BJ (cell line): Measurements from ENCODE around the gene VPREB1. TPM values are rescaled to one million over a fixed set of nuclear protein-coding genes. Genes with fewer than 3 reads are reported as not detected.

Source experiments
- CTCF ChIA-PET: fragments of 350-600 bp; formaldehyde crosslinking; extraction: SDS; loops from one replicate; lab custom pipeline; 2021; ENCODE audit warnings: antibody characterized with exemption, inconsistent platforms; lab: Yijun Ruan, JAX
- POLR2A ChIA-PET: fragments of 300-600 bp; sonication (Branson Sonifier 250); formaldehyde crosslinking; extraction: SDS; loops from one replicate; lab custom pipeline; 2021; ENCODE audit warnings: antibody characterized with exemption; lab: Charles Lee
- DNase-seq: peaks from one replicate; pipeline ENCODE4 v3.0.0-alpha.2; 2011; ENCODE audit warnings: low read depth
- H3K27me3 ChIP-seq: 2 replicates; pipeline ENCODE4 v1.6.0; 2011; ENCODE audit warnings: low read length; ENCODE audit not compliant: control insufficient read depth, insufficient read depth
- H3K36me3 ChIP-seq: 2 replicates; pipeline ENCODE4 v1.5.1; 2011; ENCODE audit warnings: low read length; ENCODE audit not compliant: control insufficient read depth, insufficient read depth
- H3K4me3 ChIP-seq: 2 replicates; pipeline ENCODE4 v1.5.1; 2011; ENCODE audit warnings: low read depth, mild to moderate bottlenecking, control low read depth, low read length
- CTCF ChIP-seq: IDR thresholded peaks from 2 replicates; pipeline ENCODE4 v1.5.1; 2011; ENCODE audit warnings: low read depth, mild to moderate bottlenecking, control low read depth, inconsistent platforms, low read length, moderate library complexity; ENCODE audit not compliant: insufficient read depth
- polyA minus RNA-seq: library from RNA; depleted of rRNA, polyadenylated mRNA; stranded (reverse); fragments of >200 nt; gene quantifications from 2 replicates; pipeline ENCODE4 v1.2.3, GENCODE V29; 2011; rRNA and poly(A)+ RNA removed
- polyA plus RNA-seq: library from polyadenylated mRNA; depleted of rRNA; stranded (reverse); fragments of >200 nt; gene quantifications from 2 replicates; pipeline ENCODE4 v1.2.3, GENCODE V29; 2011; rRNA removed

Gene VPREB1, protein sequence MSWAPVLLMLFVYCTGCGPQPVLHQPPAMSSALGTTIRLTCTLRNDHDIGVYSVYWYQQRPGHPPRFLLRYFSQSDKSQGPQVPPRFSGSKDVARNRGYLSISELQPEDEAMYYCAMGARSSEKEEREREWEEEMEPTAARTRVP
- polyA plus RNA-seq (not detected in 2 replicates), polyA minus RNA-seq (not detected in 2 replicates)

GRCh38 chr22:22244316-22245250 lies at the start of gene VPREB1:
Gene VPREB1, plus strand, starts transcription at chr22:22244786. Its CDS starts 28 bp downstream, at chr22:22244814.
- ChIA-PET CTCF (no interaction called here), POLR2A (no interaction called here)
- no peaks in the 10 kb centered on the region for H3K36me3 ChIP-seq
- H3K27me3 ChIP-seq = peaks cover 9% of the 10 kb centered on the region
- no peak within 1 kb of the TSS for H3K4me3 ChIP-seq
- no peak for TF ChIP-seq CTCF
- no peak for DNase-seq

GRCh38 chr22:22194931-22195264 lies 49.7 kb upstream of the VPREB1 start:
- Histone ChIP-seq H3K27me3 (peaks cover 3% of the 10 kb centered on the region), H3K36me3 (no peaks in the 10 kb centered on the region), H3K4me3 (no peak overlapping the region)
- no peak for TF ChIP-seq CTCF
- CTCF ChIA-PET = interaction anchor here (0.8 to 1.3 kb wide), 6 partner anchors 9 to 122 kb away, joined by 3 to 15 read pairs (median 5); no protein-coding TSS in a partner anchor
- POLR2A ChIA-PET = no interaction called here
- DNase-seq = no peak

GRCh38 chr22:22195265-22196017 lies 49.1 kb upstream of the VPREB1 start:
- Histone ChIP-seq H3K27me3 (peaks cover 3% of the 10 kb centered on the region), H3K4me3 (no peak overlapping the region), H3K36me3 (no peaks in the 10 kb centered on the region)
- CTCF ChIA-PET = interaction anchor here (0.6 to 1.6 kb wide), 11 partner anchors 9 to 123 kb away, joined by 3 to 15 read pairs (median 5); no protein-coding TSS in a partner anchor
- peak; percentile 77 for TF ChIP-seq CTCF
- DNase-seq = no peak
- POLR2A ChIA-PET = no interaction called here

- peaks cover 3% of the 10 kb centered on the region for H3K27me3 ChIP-seq
- ChIA-PET CTCF (interaction anchor here (0.6 to 1.6 kb wide), 10 partner anchors 8 to 123 kb away, joined by 3 to 15 read pairs (median 4); no protein-coding TSS in a partner anchor), POLR2A (no interaction called here)
- H3K36me3 ChIP-seq = no peaks in the 10 kb centered on the region
- no peak for TF ChIP-seq CTCF
- H3K4me3 ChIP-seq = no peak overlapping the region
- no peak for DNase-seq
These were observed 48.5 kb upstream of the VPREB1 start for GRCh38 chr22:22196018-22196533.
